BJ (cell line): ENCODE measurements around the gene PRELID3B. TPM values are rescaled to one million over a fixed set of nuclear protein-coding genes. Genes with fewer than 3 reads are reported as not detected.

Experiments
- CTCF ChIA-PET: fragments of 350-600 bp; formaldehyde crosslinking; extraction: SDS; loops from one replicate; lab custom pipeline; 2021; ENCODE audit warnings: antibody characterized with exemption, inconsistent platforms; lab: Yijun Ruan, JAX
- POLR2A ChIA-PET: fragments of 300-600 bp; sonication (Branson Sonifier 250); formaldehyde crosslinking; extraction: SDS; loops from one replicate; lab custom pipeline; 2021; ENCODE audit warnings: antibody characterized with exemption; lab: Charles Lee
- DNase-seq: peaks from one replicate; pipeline ENCODE4 v3.0.0-alpha.2; 2011; ENCODE audit warnings: low read depth
- H3K27me3 ChIP-seq: 2 replicates; pipeline ENCODE4 v1.6.0; 2011; ENCODE audit warnings: low read length; ENCODE audit not compliant: control insufficient read depth, insufficient read depth
- H3K36me3 ChIP-seq: 2 replicates; pipeline ENCODE4 v1.5.1; 2011; ENCODE audit warnings: low read length; ENCODE audit not compliant: control insufficient read depth, insufficient read depth
- H3K4me3 ChIP-seq: 2 replicates; pipeline ENCODE4 v1.5.1; 2011; ENCODE audit warnings: low read depth, mild to moderate bottlenecking, control low read depth, low read length
- polyA plus RNA-seq: library from polyadenylated mRNA; depleted of rRNA; stranded (reverse); fragments of >200 nt; gene quantifications from 2 replicates; pipeline ENCODE4 v1.2.3, GENCODE V29; 2011
- TF ChIP-seq, protein P1 (sequence below): IDR thresholded peaks from 2 replicates; pipeline ENCODE4 v1.5.1; 2011; ENCODE audit warnings: low read depth, mild to moderate bottlenecking, control low read depth, inconsistent platforms, low read length, moderate library complexity; ENCODE audit not compliant: insufficient read depth

PRELID3B gene
- polyA plus RNA-seq, 1 experiment = 76.0 TPM

- CTCF ChIA-PET = interaction anchor here (0.8 kb wide), 1 partner anchor 8 kb away, joined by 3 read pairs; no protein-coding TSS in a partner anchor
- DNase-seq = no peak
- Histone ChIP-seq H3K27me3 (no peaks in the 10 kb centered on the region), H3K4me3 (no peak overlapping the region), H3K36me3 (peaks cover 58% of the 10 kb centered on the region)
- POLR2A ChIA-PET = interaction anchor here (0.6 kb wide), 1 partner anchor 353 kb away, joined by 4 read pairs; no protein-coding TSS in a partner anchor
- TF ChIP-seq, protein P1, sequence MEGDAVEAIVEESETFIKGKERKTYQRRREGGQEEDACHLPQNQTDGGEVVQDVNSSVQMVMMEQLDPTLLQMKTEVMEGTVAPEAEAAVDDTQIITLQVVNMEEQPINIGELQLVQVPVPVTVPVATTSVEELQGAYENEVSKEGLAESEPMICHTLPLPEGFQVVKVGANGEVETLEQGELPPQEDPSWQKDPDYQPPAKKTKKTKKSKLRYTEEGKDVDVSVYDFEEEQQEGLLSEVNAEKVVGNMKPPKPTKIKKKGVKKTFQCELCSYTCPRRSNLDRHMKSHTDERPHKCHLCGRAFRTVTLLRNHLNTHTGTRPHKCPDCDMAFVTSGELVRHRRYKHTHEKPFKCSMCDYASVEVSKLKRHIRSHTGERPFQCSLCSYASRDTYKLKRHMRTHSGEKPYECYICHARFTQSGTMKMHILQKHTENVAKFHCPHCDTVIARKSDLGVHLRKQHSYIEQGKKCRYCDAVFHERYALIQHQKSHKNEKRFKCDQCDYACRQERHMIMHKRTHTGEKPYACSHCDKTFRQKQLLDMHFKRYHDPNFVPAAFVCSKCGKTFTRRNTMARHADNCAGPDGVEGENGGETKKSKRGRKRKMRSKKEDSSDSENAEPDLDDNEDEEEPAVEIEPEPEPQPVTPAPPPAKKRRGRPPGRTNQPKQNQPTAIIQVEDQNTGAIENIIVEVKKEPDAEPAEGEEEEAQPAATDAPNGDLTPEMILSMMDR = no peak
Measured at GRCh38 chr20:58992911-58993310, 49.7 kb downstream of the PRELID3B start.

GRCh38 chr20:58991715-58992114 is 50.9 kb downstream of the PRELID3B start:
- ChIA-PET POLR2A (no interaction called here), CTCF (no interaction called here)
- Histone ChIP-seq H3K27me3 (no peaks in the 10 kb centered on the region), H3K36me3 (peaks cover 58% of the 10 kb centered on the region), H3K4me3 (no peak overlapping the region)
- TF ChIP-seq, protein P1 = no peak
- no peak for DNase-seq

GRCh38 chr20:58990651-58991445 is 51.7 kb downstream of the PRELID3B start:
- ChIA-PET CTCF (interaction anchor here (1.6 kb wide), 1 partner anchor 10 kb away, joined by 5 read pairs; no protein-coding TSS in a partner anchor), POLR2A (no interaction called here)
- Histone ChIP-seq H3K36me3 (peaks cover 55% of the 10 kb centered on the region), H3K4me3 (no peak overlapping the region), H3K27me3 (no peaks in the 10 kb centered on the region)
- TF ChIP-seq, protein P1 = no peak
- DNase-seq = no peak

DNA sequence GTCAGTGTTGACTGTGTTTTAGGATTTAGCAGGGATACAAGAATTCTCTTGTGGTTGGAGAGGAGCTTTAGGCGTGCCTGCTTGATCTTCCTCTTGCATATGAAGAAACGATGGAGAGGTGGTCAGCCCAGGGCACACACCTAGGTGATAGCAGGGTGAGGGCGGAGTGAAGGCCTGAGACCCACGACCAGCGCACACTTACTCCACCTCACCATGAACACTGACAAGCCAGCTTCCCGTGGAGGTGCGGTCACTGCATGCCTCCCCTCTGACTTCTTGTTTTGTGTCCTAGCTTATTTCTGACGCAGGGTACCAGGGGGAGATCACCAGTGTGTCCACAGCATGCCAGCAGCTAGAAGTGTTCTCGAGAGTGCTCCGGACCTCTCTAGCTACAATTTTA is 53.4 kb downstream of the PRELID3B start:
- H3K36me3 ChIP-seq = peaks cover 50% of the 10 kb centered on the region
- POLR2A ChIA-PET = no interaction called here
- H3K4me3 ChIP-seq = no peak overlapping the region
- TF ChIP-seq, protein P1 = no peak
- no peak for DNase-seq
- H3K27me3 ChIP-seq = no peaks in the 10 kb centered on the region
- CTCF ChIA-PET = interaction anchor here (1.6 kb wide), 1 partner anchor 12 kb away, joined by 5 read pairs; no protein-coding TSS in a partner anchor

GRCh38 chr20:58988565-58988882 is 54.1 kb downstream of the PRELID3B start:
- DNase-seq = no peak
- Histone ChIP-seq H3K27me3 (no peaks in the 10 kb centered on the region), H3K4me3 (no peak overlapping the region), H3K36me3 (peaks cover 46% of the 10 kb centered on the region)
- TF ChIP-seq, protein P1 = no peak
- CTCF ChIA-PET = no interaction called here
- POLR2A ChIA-PET = no interaction called here
